ENCODE results near the gene CERS5.
A peak's percentile ranks its signal among the peaks of the same experiment; 100 is the strongest.

DNA sequence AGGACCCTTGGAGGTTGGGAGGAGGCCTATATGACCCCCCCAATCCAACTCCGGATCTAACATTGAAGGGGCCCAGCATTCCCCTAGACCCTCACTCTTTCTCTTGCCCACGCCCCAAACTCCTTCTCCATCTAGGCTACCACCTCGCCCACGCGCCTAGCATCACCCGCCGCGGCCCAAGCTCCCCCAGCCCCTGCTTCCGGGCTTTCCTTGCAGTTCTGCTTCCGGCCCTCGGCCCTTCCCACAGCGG lies 445 bp downstream of the CERS5 start:
- TF ChIP-seq POLR2A (IDR thresholded peaks at IDR 0.05; ENCODE audit: extremely low read depth, insufficient read length) (peak; percentile 4), MAX (IDR thresholded peaks at IDR 0.05; ENCODE audit: low read depth, low read length) (peak; percentile 21), MYC (IDR thresholded peaks at IDR 0.05; ENCODE audit: low read depth, low read length) (no peak)
- TF ChIP-seq, protein P1, sequence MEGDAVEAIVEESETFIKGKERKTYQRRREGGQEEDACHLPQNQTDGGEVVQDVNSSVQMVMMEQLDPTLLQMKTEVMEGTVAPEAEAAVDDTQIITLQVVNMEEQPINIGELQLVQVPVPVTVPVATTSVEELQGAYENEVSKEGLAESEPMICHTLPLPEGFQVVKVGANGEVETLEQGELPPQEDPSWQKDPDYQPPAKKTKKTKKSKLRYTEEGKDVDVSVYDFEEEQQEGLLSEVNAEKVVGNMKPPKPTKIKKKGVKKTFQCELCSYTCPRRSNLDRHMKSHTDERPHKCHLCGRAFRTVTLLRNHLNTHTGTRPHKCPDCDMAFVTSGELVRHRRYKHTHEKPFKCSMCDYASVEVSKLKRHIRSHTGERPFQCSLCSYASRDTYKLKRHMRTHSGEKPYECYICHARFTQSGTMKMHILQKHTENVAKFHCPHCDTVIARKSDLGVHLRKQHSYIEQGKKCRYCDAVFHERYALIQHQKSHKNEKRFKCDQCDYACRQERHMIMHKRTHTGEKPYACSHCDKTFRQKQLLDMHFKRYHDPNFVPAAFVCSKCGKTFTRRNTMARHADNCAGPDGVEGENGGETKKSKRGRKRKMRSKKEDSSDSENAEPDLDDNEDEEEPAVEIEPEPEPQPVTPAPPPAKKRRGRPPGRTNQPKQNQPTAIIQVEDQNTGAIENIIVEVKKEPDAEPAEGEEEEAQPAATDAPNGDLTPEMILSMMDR (IDR thresholded peaks at IDR 0.05; ENCODE audit: low read depth, low read length): no peak

Measured in NB4 (cell line).